SK-N-SH (cell line): Measurements from ENCODE around the gene HPX. TPM values are rescaled to one million over a fixed set of nuclear protein-coding genes. Genes with fewer than 3 reads are reported as not detected.

Experiments
- CTCF ChIA-PET: fragments of 300-600, 350-600 bp; formaldehyde crosslinking; extraction: SDS; loops from one replicate; lab custom pipeline; 2021; lab: Yijun Ruan, JAX
- POLR2A ChIA-PET: fragments of 350-600 bp; sonication (Branson Sonifier 250); formaldehyde crosslinking; extraction: SDS; loops from one replicate; lab custom pipeline; 2020; ENCODE audit warnings: antibody characterized with exemption, inconsistent platforms; lab: Yijun Ruan, JAX
- DNase-seq: peaks from one replicate; pipeline ENCODE4 v3.0.0; 2012
- H2AFZ ChIP-seq: fragments of 200-600 bp; sonication (generic); 2 replicates; pipeline ENCODE4 v1.8.1; 2016; ENCODE audit warnings: antibody characterized with exemption, mild to moderate bottlenecking, low read depth
- H3F3A ChIP-seq: fragments of 200-600 bp; sonication (generic); replicated peaks from 2 replicates; pipeline ENCODE3; 2016; ENCODE audit warnings: antibody characterized with exemption, mild to moderate bottlenecking; ENCODE audit not compliant: insufficient read depth
- H3K27ac ChIP-seq, 2 experiments: fragments of 200-500 bp in 1 of 2; fragments of 200-600 bp in 1 of 2; sonication (Bioruptor generic) in 1 of 2; sonication (generic), shearing (Covaris generic) in 1 of 2; 2 replicates each; pipeline versions ENCODE4 v1.5.1 to v1.6.1; 2014 to 2016; ENCODE audit warnings: low read depth in 2 of 2, inconsistent platforms in 1 of 2, low read length in 1 of 2, mild to moderate bottlenecking in 1 of 2, mixed read lengths in 1 of 2
- H3K27me3 ChIP-seq: fragments of 200-600 bp; sonication (generic), shearing (Covaris generic); 2 replicates; pipeline ENCODE4 v1.6.1; 2016; ENCODE audit warnings: mixed run types; ENCODE audit not compliant: insufficient read depth
- H3K36me3 ChIP-seq, 2 experiments: fragments of 200-500 bp in 1 of 2; fragments of 200-600 bp in 1 of 2; sonication (Bioruptor generic) in 1 of 2; sonication (generic) in 1 of 2; replicated peaks in 1 of 2; 2 replicates each; pipeline versions ENCODE3 to v1.5.1; 2014 to 2016; ENCODE audit warnings: low read length in 1 of 2, mild to moderate bottlenecking in 1 of 2; ENCODE audit not compliant: insufficient read depth in 2 of 2, control insufficient read depth in 1 of 2
- H3K4me1 ChIP-seq, 2 experiments: fragments of 200-500 bp in 1 of 2; fragments of 200-600 bp in 1 of 2; sonication (Bioruptor generic) in 1 of 2; sonication (generic), shearing (Covaris generic) in 1 of 2; 2 replicates each; pipeline versions ENCODE4 v1.5.1 to v1.6.1; 2014 to 2016; ENCODE audit warnings: low read depth in 1 of 2, low read length in 1 of 2, mixed run types in 1 of 2; ENCODE audit not compliant: insufficient read depth in 2 of 2, control insufficient read depth in 1 of 2
- H3K4me2 ChIP-seq: fragments of 200-600 bp; sonication (generic), shearing (Covaris generic); 2 replicates; pipeline ENCODE4 v1.6.1; 2017; ENCODE audit warnings: mixed run types
- H3K4me3 ChIP-seq, 2 experiments: fragments of 200-500 bp in 1 of 2; fragments of 200-600 bp in 1 of 2; sonication (Bioruptor generic) in 1 of 2; sonication (generic), shearing (Covaris generic) in 1 of 2; 2 replicates each; pipeline versions ENCODE4 v1.5.1 to v1.8.1; 2014 to 2016; ENCODE audit warnings: low read depth in 2 of 2, inconsistent platforms in 1 of 2, low read length in 1 of 2, mild to moderate bottlenecking in 1 of 2, mixed read lengths in 1 of 2, moderate library complexity in 1 of 2
- H3K79me2 ChIP-seq: fragments of 200-600 bp; sonication (generic); 2 replicates; pipeline ENCODE4 v1.8.1; 2017; ENCODE audit warnings: mild to moderate bottlenecking; ENCODE audit not compliant: insufficient read depth
- H3K9ac ChIP-seq: fragments of 200-600 bp; sonication (generic); 2 replicates; pipeline ENCODE4 v1.6.1; 2017; ENCODE audit warnings: mixed run types
- H3K9me2 ChIP-seq: fragments of 200-600 bp; sonication (generic); 2 replicates; pipeline ENCODE4 v1.6.1; 2017; ENCODE audit warnings: mixed run types
- H3K9me3 ChIP-seq: fragments of 200-600 bp; sonication (generic); 2 replicates; pipeline ENCODE4 v1.6.1; 2017; ENCODE audit warnings: mixed run types, mild to moderate bottlenecking, moderate library complexity
- H4K20me1 ChIP-seq: fragments of 200-600 bp; sonication (generic); 2 replicates; pipeline ENCODE4 v1.6.1; 2017; ENCODE audit warnings: mild to moderate bottlenecking, mixed run types; ENCODE audit not compliant: insufficient read depth
- ELF1 ChIP-seq: IDR thresholded peaks from 2 replicates; pipeline ENCODE4 v1.4.0; 2012
- EP300 ChIP-seq, 2 experiments: IDR thresholded peaks; 2 replicates each; pipeline versions ENCODE4 v1.4.0 to v1.6.1; 2012; ENCODE audit warnings: borderline replicate concordance in 1 of 2, low read depth in 1 of 2, low read length in 1 of 2
- EZH2phosphoT487 ChIP-seq: fragments of 200-600 bp; sonication (generic); IDR thresholded peaks from 2 replicates; pipeline ENCODE4 v1.6.1; 2017; ENCODE audit warnings: low read depth, mixed run types, mild to moderate bottlenecking, antibody characterized with exemption, moderate library complexity, borderline replicate concordance
- FOSL2 ChIP-seq: IDR thresholded peaks from 2 replicates; pipeline ENCODE4 v1.4.0; 2012; ENCODE audit warnings: low read depth, mild to moderate bottlenecking, moderate library complexity, borderline replicate concordance
- JUND ChIP-seq: IDR thresholded peaks from 2 replicates; pipeline ENCODE4 v1.4.0; 2012
- MEF2A ChIP-seq: IDR thresholded peaks from 2 replicates; pipeline ENCODE4 v1.4.0; 2012; ENCODE audit warnings: low read depth, borderline replicate concordance
- MXI1 ChIP-seq: IDR thresholded peaks from 2 replicates; pipeline ENCODE4 v1.6.1; 2012; ENCODE audit warnings: mild to moderate bottlenecking, low read depth, low read length, improper control_type of control experiment
- NRF1 ChIP-seq: IDR thresholded peaks from 2 replicates; pipeline ENCODE4 v1.6.1; 2012; ENCODE audit warnings: low read depth, mild to moderate bottlenecking, low read length
- POLR2AphosphoS5 ChIP-seq: IDR thresholded peaks from 2 replicates; pipeline ENCODE4 v1.6.1; 2012; ENCODE audit warnings: low read depth, low read length
- RFX5 ChIP-seq: IDR thresholded peaks from 2 replicates; pipeline ENCODE4 v1.6.1; 2012; ENCODE audit warnings: mild to moderate bottlenecking, improper control_type of control experiment, low read length
- RXRA ChIP-seq: IDR thresholded peaks from 2 replicates; pipeline ENCODE4 v1.4.0; 2012; ENCODE audit warnings: low read depth, mild to moderate bottlenecking, borderline replicate concordance
- SIN3A ChIP-seq: IDR thresholded peaks from 2 replicates; pipeline ENCODE4 v1.6.1; 2012; ENCODE audit warnings: low read depth, mild to moderate bottlenecking, low read length, moderate library complexity, borderline replicate concordance
- TEAD4 ChIP-seq: IDR thresholded peaks from 2 replicates; pipeline ENCODE4 v1.4.0; 2012; ENCODE audit warnings: mild to moderate bottlenecking, borderline replicate concordance; ENCODE audit not compliant: insufficient read depth
- YY1 ChIP-seq: IDR thresholded peaks from 2 replicates; pipeline ENCODE4 v1.4.0; 2012; ENCODE audit warnings: low read depth, mild to moderate bottlenecking
- WGBS: methylation state at CpG from one replicate; pipeline ENCODE4 v1.1.6; 2017; ENCODE audit warnings: low lambda C conversion rate; 5-methylcytosine and 5-hydroxymethylcytosine counted together
- polyA plus RNA-seq, 3 experiments: library from polyadenylated mRNA; depleted of rRNA; stranded (reverse); fragments of >200 nt; gene quantifications; 2 replicates each; pipeline ENCODE4 v1.2.3, GENCODE V29; 2012
- TF ChIP-seq, protein P1 (sequence below): fragments of 150-350 bp; IDR thresholded peaks from 2 replicates; pipeline ENCODE4 v1.6.1; 2017; ENCODE audit warnings: antibody characterized with exemption, low read length, low read depth, borderline replicate concordance
- TF ChIP-seq, protein P2 (sequence below): fragments of 200-600 bp; sonication (generic); IDR thresholded peaks from 2 replicates; pipeline ENCODE4 v1.6.1; 2017; ENCODE audit warnings: antibody characterized with exemption, mild to moderate bottlenecking, moderate library complexity
- TF ChIP-seq, protein P3 (sequence below): IDR thresholded peaks from 2 replicates; pipeline ENCODE4 v1.4.0; 2012; ENCODE audit warnings: low read depth, borderline replicate concordance
- TF ChIP-seq, protein P4 (sequence below): IDR thresholded peaks from 2 replicates; pipeline ENCODE4 v1.4.0; 2012; ENCODE audit warnings: low read depth, borderline replicate concordance
- TF ChIP-seq, protein P5 (sequence below): IDR thresholded peaks from 2 replicates; pipeline ENCODE4; 2012
- TF ChIP-seq, protein P6 (sequence below): IDR thresholded peaks from 2 replicates; pipeline ENCODE4 v1.6.1; 2012; ENCODE audit warnings: mild to moderate bottlenecking, low read depth, low read length, moderate library complexity

Gene HPX
- polyA plus RNA-seq, 1 of the 3 experiments (the other 2 are of a cell fraction): 1.8 TPM

DNA sequence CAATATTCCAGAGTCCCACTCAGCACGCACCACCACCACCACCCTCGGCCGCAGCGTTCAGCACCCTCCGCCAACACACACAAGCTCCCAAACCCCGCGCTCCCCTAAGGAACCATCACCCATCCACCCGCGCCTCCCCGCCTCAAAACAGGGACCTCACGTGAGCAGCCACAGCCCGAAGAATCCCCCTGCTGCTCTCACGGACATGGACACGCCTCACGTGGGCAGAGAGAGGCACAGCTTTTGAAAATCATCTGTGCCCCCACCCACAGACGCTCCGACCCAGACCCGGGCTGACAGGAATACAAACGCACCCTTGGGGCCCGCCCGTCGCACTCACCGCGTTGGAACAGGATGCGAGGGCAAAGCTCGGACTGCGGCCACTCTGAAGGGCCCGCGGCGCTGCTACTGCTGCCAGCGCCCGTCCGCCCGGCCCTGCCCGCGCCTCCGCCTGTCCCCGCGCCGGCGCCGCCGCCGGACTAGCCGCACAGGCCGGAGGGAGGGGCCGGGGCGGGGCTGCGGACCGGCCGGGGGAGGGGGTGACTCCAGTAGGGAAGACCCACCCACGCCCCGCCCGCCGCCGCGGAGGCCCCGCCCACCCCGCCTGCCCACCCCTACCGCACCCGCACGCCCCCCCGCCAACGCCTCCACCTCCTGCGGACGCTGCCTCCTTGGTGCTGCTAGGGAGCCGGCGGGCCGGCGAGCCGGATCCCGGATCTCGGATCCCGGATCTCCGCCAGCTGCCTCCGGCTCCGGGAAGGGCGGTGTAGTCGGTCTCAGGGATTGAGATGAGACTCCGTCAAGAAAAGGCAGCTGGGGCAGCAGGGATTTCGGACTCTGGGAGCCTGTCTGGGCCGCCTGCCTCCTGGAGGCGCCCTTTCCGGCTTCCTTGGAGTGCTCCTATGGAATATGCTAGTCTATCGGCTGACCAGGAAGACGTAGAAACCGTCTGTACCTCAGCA lies 32.9 kb upstream of the HPX start, which contains the start of gene TRIM3:
TRIM3 (minus strand) TSS at position 491 of the 962 bp plus-strand sequence. CDS start 8,246 bp downstream, outside the sequence.
- Histone ChIP-seq H3K9me2 (no peaks in the 10 kb centered on the region), H3K4me2 (peak within 1 kb of the TSS; percentile 99), H3K9me3 (no peaks in the 10 kb centered on the region), H4K20me1 (no peaks in the 10 kb centered on the region), H3K4me1 (peaks cover 7 to 22% of the 10 kb centered on the region in 2 experiments; a peak in 2 of 4 replicates), H3K4me3 (peak within 1 kb of the TSS; percentile 63 to 96), H2AFZ (peak within 1 kb of the TSS; percentile 97), H3K9ac (peak within 1 kb of the TSS; percentile 91), H3K79me2 (peaks cover 38% of the 10 kb centered on the region), H3F3A (peaks cover 25% of the 10 kb centered on the region), H3K36me3 (peaks cover 6 to 24% of the 10 kb centered on the region in 2 experiments), H3K27ac (peak within 1 kb of the TSS; percentile 93 to 96), H3K27me3 (no peaks in the 10 kb centered on the region)
- CTCF ChIA-PET: interaction anchor here (0.6 to 6.7 kb wide), 8 partner anchors 10 to 1536 kb away, joined by 3 to 32 read pairs (median 4); no protein-coding TSS in a partner anchor
- POLR2A ChIA-PET: interaction anchor here (0.6 to 1.6 kb wide), 5 partner anchors 9 to 173 kb away, joined by 3 to 4 read pairs (median 3); no protein-coding TSS in a partner anchor
- peak; percentile 100 for DNase-seq
- 0% methylated on average over 16 of the region's 87 CpGs for whole genome bisulfite sequencing
- TF ChIP-seq FOSL2 (no peak), YY1 (no peak), SIN3A (no peak; the same call in 1 of the 2 replicates), POLR2AphosphoS5 (peak; percentile 81; the same call in 1 of the 2 replicates), RFX5 (no peak), TEAD4 (no peak), EP300 (IDR thresholded peaks at IDR 0.05; ENCODE audit: borderline replicate concordance in 1 of 2, low read depth in 1 of 2, low read length in 1 of 2) (no peak), MEF2A (no peak), NRF1 (peak; percentile 29; the same call in 1 of the 2 replicates), RXRA (no peak), MXI1 (peak; percentile 91), EZH2phosphoT487 (no peak), ELF1 (peak; percentile 31; the same call in 1 of the 2 replicates), JUND (no peak)
- TF ChIP-seq, protein P1, sequence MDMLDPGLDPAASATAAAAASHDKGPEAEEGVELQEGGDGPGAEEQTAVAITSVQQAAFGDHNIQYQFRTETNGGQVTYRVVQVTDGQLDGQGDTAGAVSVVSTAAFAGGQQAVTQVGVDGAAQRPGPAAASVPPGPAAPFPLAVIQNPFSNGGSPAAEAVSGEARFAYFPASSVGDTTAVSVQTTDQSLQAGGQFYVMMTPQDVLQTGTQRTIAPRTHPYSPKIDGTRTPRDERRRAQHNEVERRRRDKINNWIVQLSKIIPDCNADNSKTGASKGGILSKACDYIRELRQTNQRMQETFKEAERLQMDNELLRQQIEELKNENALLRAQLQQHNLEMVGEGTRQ: no peak
- TF ChIP-seq, protein P2, sequence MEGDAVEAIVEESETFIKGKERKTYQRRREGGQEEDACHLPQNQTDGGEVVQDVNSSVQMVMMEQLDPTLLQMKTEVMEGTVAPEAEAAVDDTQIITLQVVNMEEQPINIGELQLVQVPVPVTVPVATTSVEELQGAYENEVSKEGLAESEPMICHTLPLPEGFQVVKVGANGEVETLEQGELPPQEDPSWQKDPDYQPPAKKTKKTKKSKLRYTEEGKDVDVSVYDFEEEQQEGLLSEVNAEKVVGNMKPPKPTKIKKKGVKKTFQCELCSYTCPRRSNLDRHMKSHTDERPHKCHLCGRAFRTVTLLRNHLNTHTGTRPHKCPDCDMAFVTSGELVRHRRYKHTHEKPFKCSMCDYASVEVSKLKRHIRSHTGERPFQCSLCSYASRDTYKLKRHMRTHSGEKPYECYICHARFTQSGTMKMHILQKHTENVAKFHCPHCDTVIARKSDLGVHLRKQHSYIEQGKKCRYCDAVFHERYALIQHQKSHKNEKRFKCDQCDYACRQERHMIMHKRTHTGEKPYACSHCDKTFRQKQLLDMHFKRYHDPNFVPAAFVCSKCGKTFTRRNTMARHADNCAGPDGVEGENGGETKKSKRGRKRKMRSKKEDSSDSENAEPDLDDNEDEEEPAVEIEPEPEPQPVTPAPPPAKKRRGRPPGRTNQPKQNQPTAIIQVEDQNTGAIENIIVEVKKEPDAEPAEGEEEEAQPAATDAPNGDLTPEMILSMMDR: peak; percentile 56
- TF ChIP-seq, protein P3, sequence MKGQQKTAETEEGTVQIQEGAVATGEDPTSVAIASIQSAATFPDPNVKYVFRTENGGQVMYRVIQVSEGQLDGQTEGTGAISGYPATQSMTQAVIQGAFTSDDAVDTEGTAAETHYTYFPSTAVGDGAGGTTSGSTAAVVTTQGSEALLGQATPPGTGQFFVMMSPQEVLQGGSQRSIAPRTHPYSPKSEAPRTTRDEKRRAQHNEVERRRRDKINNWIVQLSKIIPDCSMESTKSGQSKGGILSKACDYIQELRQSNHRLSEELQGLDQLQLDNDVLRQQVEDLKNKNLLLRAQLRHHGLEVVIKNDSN: 0 out of 2 replicates have a peak, but pooled peaks have one; percentile 48
- TF ChIP-seq, protein P4, sequence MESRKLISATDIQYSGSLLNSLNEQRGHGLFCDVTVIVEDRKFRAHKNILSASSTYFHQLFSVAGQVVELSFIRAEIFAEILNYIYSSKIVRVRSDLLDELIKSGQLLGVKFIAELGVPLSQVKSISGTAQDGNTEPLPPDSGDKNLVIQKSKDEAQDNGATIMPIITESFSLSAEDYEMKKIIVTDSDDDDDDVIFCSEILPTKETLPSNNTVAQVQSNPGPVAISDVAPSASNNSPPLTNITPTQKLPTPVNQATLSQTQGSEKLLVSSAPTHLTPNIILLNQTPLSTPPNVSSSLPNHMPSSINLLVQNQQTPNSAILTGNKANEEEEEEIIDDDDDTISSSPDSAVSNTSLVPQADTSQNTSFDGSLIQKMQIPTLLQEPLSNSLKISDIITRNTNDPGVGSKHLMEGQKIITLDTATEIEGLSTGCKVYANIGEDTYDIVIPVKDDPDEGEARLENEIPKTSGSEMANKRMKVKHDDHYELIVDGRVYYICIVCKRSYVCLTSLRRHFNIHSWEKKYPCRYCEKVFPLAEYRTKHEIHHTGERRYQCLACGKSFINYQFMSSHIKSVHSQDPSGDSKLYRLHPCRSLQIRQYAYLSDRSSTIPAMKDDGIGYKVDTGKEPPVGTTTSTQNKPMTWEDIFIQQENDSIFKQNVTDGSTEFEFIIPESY: no peak
- TF ChIP-seq, protein P5, sequence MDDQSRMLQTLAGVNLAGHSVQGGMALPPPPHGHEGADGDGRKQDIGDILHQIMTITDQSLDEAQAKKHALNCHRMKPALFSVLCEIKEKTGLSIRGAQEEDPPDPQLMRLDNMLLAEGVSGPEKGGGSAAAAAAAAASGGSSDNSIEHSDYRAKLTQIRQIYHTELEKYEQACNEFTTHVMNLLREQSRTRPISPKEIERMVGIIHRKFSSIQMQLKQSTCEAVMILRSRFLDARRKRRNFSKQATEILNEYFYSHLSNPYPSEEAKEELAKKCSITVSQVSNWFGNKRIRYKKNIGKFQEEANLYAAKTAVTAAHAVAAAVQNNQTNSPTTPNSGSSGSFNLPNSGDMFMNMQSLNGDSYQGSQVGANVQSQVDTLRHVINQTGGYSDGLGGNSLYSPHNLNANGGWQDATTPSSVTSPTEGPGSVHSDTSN: no peak
- TF ChIP-seq, protein P6, sequence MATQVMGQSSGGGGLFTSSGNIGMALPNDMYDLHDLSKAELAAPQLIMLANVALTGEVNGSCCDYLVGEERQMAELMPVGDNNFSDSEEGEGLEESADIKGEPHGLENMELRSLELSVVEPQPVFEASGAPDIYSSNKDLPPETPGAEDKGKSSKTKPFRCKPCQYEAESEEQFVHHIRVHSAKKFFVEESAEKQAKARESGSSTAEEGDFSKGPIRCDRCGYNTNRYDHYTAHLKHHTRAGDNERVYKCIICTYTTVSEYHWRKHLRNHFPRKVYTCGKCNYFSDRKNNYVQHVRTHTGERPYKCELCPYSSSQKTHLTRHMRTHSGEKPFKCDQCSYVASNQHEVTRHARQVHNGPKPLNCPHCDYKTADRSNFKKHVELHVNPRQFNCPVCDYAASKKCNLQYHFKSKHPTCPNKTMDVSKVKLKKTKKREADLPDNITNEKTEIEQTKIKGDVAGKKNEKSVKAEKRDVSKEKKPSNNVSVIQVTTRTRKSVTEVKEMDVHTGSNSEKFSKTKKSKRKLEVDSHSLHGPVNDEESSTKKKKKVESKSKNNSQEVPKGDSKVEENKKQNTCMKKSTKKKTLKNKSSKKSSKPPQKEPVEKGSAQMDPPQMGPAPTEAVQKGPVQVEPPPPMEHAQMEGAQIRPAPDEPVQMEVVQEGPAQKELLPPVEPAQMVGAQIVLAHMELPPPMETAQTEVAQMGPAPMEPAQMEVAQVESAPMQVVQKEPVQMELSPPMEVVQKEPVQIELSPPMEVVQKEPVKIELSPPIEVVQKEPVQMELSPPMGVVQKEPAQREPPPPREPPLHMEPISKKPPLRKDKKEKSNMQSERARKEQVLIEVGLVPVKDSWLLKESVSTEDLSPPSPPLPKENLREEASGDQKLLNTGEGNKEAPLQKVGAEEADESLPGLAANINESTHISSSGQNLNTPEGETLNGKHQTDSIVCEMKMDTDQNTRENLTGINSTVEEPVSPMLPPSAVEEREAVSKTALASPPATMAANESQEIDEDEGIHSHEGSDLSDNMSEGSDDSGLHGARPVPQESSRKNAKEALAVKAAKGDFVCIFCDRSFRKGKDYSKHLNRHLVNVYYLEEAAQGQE: no peak
